ENCODE measurements around the gene NAA38.

Gene NAA38

GRCh38 chr17:7817643-7817964, 39.8 kb downstream of the NAA38 start:
- Histone ChIP-seq H2AFZ (ENCODE audit: low read depth, low read length) (no peak overlapping the region), H3K27me3 (ENCODE audit: insufficient read depth, low read length, poor library complexity) (peaks cover 17% of the 10 kb centered on the region), H3K36me3 (ENCODE audit: insufficient read depth, low read length) (no peaks in the 10 kb centered on the region), H3K79me2 (ENCODE audit: insufficient read depth, low read length) (no peaks in the 10 kb centered on the region), H4K20me1 (ENCODE audit: insufficient read depth, low read length) (no peaks in the 10 kb centered on the region), H3K4me1 (ENCODE audit: insufficient read depth, low read length) (no peaks in the 10 kb centered on the region), H3K27ac (ENCODE audit: low read length) (no peak overlapping the region), H3K4me3 (ENCODE audit: low read depth in 1 of 2, low read length in 2 of 2) (no peak overlapping the region), H3K9me3 (ENCODE audit: insufficient read depth, low read length, severe bottlenecking) (no peaks in the 10 kb centered on the region), H3K4me2 (ENCODE audit: insufficient read depth, low read length) (no peak overlapping the region), H3K9ac (ENCODE audit: low read depth, low read length) (no peak overlapping the region)
- ATAC-seq (ENCODE audit: insufficient read depth, low read depth) (no peak), DNase-seq (no peak)
- TF ChIP-seq, protein P1, sequence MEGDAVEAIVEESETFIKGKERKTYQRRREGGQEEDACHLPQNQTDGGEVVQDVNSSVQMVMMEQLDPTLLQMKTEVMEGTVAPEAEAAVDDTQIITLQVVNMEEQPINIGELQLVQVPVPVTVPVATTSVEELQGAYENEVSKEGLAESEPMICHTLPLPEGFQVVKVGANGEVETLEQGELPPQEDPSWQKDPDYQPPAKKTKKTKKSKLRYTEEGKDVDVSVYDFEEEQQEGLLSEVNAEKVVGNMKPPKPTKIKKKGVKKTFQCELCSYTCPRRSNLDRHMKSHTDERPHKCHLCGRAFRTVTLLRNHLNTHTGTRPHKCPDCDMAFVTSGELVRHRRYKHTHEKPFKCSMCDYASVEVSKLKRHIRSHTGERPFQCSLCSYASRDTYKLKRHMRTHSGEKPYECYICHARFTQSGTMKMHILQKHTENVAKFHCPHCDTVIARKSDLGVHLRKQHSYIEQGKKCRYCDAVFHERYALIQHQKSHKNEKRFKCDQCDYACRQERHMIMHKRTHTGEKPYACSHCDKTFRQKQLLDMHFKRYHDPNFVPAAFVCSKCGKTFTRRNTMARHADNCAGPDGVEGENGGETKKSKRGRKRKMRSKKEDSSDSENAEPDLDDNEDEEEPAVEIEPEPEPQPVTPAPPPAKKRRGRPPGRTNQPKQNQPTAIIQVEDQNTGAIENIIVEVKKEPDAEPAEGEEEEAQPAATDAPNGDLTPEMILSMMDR (IDR thresholded peaks at IDR 0.05; ENCODE audit: borderline replicate concordance, extremely low read depth, low read length, poor library complexity, severe bottlenecking): no peak
- TF ChIP-seq EZH2 (IDR thresholded peaks at IDR 0.05; ENCODE audit: borderline replicate concordance, low read depth, low read length, severe bottlenecking): no peak

GRCh38 chr17:7816926-7817642, 40.3 kb downstream of the NAA38 start:
- Histone ChIP-seq H3K9me3 (ENCODE audit: insufficient read depth, low read length, severe bottlenecking) (no peaks in the 10 kb centered on the region), H3K27ac (ENCODE audit: low read length) (no peak overlapping the region), H3K79me2 (ENCODE audit: insufficient read depth, low read length) (no peaks in the 10 kb centered on the region), H3K4me3 (ENCODE audit: low read depth in 1 of 2, low read length in 2 of 2) (no peak overlapping the region), H4K20me1 (ENCODE audit: insufficient read depth, low read length) (no peaks in the 10 kb centered on the region), H3K4me2 (ENCODE audit: insufficient read depth, low read length) (no peak overlapping the region), H3K36me3 (ENCODE audit: insufficient read depth, low read length) (no peaks in the 10 kb centered on the region), H2AFZ (ENCODE audit: low read depth, low read length) (no peak overlapping the region), H3K27me3 (ENCODE audit: insufficient read depth, low read length, poor library complexity) (peaks cover 17% of the 10 kb centered on the region), H3K4me1 (ENCODE audit: insufficient read depth, low read length) (no peaks in the 10 kb centered on the region), H3K9ac (ENCODE audit: low read depth, low read length) (no peak overlapping the region)
- ATAC-seq (ENCODE audit: insufficient read depth, low read depth): no peak
- DNase-seq: no peak
- TF ChIP-seq EZH2 (IDR thresholded peaks at IDR 0.05; ENCODE audit: borderline replicate concordance, low read depth, low read length, severe bottlenecking): no peak
- TF ChIP-seq, protein P1 (IDR thresholded peaks at IDR 0.05; ENCODE audit: borderline replicate concordance, extremely low read depth, low read length, poor library complexity, severe bottlenecking): no peak

DNA sequence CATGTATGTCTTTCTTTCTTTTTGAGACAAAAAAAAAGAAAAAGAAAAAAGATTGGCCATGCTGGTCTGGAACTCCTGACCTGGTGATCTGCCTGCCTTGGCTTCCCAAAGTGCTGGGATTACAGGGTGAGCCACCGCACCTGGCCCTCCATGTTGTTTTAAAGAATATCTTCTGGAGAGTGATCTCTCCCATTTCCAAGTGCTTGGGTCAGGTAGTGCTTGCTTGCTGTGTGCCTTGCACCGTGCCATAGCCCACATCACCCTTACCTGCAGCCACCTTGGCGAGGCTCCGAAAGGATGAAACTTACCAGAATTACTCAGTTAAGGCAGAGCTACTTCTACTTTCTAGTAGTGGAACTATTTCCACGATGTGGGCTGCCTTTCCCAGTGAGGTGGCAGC, 42.4 kb downstream of the NAA38 start:
- Histone ChIP-seq H3K27me3 (ENCODE audit: insufficient read depth, low read length, poor library complexity) (peaks cover 20% of the 10 kb centered on the region), H4K20me1 (ENCODE audit: insufficient read depth, low read length) (no peaks in the 10 kb centered on the region), H3K27ac (ENCODE audit: low read length) (no peak overlapping the region), H3K36me3 (ENCODE audit: insufficient read depth, low read length) (no peaks in the 10 kb centered on the region), H3K4me2 (ENCODE audit: insufficient read depth, low read length) (no peak overlapping the region), H3K4me1 (ENCODE audit: insufficient read depth, low read length) (no peaks in the 10 kb centered on the region), H3K9me3 (ENCODE audit: insufficient read depth, low read length, severe bottlenecking) (no peaks in the 10 kb centered on the region), H3K4me3 (ENCODE audit: low read depth in 1 of 2, low read length in 2 of 2) (no peak overlapping the region), H3K79me2 (ENCODE audit: insufficient read depth, low read length) (no peaks in the 10 kb centered on the region), H2AFZ (ENCODE audit: low read depth, low read length) (no peak overlapping the region), H3K9ac (ENCODE audit: low read depth, low read length) (no peak overlapping the region)
- ATAC-seq (ENCODE audit: insufficient read depth, low read depth) (no peak), DNase-seq (no peak)
- no peak for TF ChIP-seq EZH2 (IDR thresholded peaks at IDR 0.05; ENCODE audit: borderline replicate concordance, low read depth, low read length, severe bottlenecking)
- TF ChIP-seq, protein P1 (IDR thresholded peaks at IDR 0.05; ENCODE audit: borderline replicate concordance, extremely low read depth, low read length, poor library complexity, severe bottlenecking): no peak
